ENCODE measurements around the gene ABCB6.
"Not testable (repeated sequence)": the region's sequence is repeated elsewhere in the genome, so short reads cannot be mapped to it uniquely, and the experiment has no call there.

ABCB6 gene

DNA sequence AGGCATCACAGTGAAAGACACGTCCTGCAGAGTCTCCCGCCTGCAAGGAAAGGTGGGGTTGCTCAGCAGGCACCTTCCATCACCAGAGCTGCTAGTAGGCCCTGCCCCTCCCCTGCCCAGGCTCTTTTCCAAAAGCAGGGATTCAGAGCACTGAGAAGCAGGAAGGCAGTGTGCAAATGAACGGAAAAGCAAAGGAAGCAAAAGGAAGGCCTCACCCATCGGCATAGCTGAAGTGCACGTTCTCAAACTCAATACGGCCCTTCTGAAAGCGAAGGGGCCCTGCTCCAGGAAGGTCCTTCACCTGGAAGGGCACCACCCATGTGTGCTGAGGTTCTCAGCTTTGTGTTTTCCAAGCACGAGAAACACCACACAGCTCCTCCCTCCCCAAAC, 5.7 kb downstream of the ABCB6 start:
- DNase-seq, result no peak

- no peak for DNase-seq
Observed at GRCh38 chr2:219210886-219211362, 7.8 kb downstream of the ABCB6 start.

- DNase-seq, result no peak
Observed at GRCh38 chr2:219210196-219210885, 8.4 kb downstream of the ABCB6 start.

DNA sequence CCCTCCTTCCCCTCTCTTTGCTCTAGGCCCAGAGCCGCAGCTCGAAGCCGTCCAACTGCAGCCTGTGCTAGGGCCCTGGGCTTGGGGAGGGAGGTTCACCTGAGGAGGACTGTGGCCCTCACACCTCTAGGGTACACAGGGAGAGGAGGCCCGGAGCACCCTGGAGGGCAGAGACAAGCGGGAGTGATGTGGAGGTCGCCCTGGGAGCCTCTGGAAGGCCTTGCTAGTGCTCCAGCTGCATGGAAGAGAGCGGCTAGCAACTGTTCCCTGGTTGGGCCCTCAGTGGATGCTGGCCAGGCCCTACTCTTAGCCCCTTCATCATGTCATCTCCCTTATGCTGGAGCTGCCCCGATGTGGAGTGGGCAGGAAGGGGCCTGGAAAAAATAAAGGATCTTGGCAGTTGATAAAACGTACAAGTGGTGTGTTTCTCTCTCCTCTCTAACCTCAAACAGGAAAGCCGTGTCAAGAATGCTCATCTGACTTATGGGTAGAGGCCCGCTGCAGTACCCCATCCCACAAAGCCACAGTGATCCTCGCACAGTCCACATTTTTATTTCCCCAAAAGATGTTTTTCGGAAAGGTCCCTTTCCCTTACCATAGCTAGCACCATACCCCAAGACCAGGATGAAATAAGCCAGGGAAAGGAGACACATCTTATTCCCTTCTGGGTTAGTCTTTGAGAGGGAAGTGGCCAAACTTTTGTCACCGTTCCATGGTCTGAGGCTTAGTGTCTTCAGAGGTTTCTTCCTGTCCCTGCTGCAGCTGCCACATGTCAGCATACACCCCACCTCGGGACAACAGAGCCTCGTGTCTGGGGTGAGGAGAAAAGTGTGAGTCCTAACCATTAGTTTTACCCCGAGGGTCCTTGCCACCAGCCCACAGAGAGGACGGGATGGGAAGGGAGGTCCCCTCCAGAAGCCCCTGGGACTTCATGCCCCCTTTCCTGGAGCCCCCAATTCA, 9.2 kb downstream of the ABCB6 start:
- no peak for DNase-seq

GRCh38 chr2:219207884-219208740, 10.6 kb downstream of the ABCB6 start:
- no peak for DNase-seq

DNA sequence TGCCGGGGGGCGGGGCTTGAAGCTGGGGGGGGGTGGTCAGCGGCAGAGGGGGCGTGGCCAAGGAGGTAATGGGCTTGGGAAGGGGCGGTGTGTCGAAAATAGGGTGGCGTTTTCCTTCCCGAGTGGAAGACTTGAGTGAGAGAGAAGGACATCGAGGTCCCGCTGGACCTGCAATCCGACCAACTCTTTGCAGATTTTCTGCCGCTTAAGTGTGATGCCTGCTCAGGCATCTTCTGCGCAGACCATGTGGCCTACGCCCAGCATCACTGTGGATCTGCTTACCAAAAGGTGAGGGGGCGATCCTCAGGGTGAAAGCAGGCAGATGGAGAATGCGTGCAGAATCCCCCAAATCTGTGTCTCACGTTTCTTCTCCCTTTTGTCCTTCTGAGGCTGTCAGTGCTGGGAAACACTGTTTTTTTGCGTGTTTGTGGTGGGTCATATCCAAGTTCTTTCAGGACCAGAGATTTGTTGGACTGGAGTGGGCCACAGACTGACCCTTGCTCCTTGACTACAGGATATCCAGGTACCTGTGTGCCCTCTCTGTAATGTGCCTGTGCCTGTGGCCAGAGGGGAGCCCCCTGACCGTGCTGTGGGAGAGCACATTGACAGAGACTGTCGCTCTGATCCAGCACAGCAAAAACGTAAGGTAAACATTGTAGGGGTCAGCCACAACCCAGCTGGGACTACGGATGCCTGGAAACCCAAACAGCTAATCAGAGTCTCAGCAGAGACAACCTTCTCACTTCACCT, 11.4 kb downstream of the ABCB6 start:
- no peak for DNase-seq

DNA sequence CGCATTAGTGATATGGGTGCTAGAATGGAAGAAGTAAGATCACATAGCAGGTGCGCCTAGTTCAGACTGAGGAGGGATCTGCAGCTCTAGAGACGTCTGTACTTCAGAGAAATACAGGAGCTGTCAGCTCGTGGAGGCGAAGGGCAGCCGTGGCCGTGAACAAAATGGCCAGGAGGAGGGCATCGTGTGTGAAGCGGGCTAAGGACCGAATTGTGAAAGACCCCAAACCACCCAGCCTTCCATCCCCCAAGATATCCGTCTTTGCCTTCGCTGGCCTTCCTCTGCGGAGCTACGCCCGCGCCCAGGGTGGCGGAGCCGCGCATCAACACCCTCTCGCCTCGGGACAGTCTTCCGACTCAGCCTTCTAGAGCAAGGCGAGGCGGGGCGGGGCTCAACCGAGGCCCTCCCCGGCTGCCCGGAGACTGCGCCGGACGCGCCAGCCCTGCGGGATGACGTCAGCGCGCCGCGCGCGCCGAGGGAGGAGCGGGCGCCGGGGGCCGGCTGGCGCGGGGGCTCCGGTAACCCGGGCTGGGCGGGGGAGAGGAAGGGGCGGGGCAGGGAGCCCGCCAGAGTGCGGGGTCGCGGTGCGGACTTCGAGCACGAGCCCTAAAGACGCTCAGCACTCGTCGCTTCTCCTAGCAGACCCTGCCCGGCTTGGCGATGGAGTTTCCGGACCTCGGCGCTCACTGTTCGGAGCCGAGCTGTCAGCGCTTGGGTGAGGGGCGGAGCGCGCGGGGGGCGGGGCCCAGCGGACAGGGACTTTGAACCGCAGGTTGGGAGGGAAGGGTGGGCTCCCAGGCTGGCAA, 12.2 kb downstream of the ABCB6 start, which contains the start of gene ZFAND2B:
TSS of gene ZFAND2B (plus strand) at position 455 of the 806 bp plus-strand sequence. CDS start at position 661, 206 bp downstream.
- DNase-seq, result peak; percentile 95

GRCh38 chr2:219205981-219206327, 12.8 kb downstream of the ABCB6 start:
- DNase-seq, result no peak

DNA sequence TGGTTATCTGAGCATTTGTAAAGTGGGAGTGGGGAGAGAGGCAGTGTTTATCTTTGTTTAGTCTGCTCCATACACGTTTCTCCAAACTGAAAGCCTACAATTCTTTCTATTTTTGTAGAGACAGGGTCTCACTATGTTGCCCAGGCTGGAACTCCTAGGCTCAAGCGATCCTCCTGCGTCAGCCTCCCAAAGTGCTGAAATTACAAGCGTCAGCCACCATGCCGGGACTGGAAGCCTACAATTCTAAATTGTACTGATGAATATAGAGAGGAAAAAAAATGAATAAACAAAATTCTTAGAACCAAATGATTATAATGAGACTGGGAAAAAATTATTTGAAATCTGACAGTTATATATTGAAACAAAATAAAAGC, 13.6 kb downstream of the ABCB6 start:
- DNase-seq, result no peak

- DNase-seq, result no peak
Observed at GRCh38 chr2:219204425-219205164, 14.2 kb downstream of the ABCB6 start.

GRCh38 chr2:219201331-219201730, 17.4 kb downstream of the ABCB6 start:
- DNase-seq, result not testable (repeated sequence)

- not testable (repeated sequence) for DNase-seq
Observed at GRCh38 chr2:219200502-219201326, 18.0 kb downstream of the ABCB6 start.

GRCh38 chr2:219199470-219200211, 19.1 kb downstream of the ABCB6 start:
- no peak for DNase-seq

DNA sequence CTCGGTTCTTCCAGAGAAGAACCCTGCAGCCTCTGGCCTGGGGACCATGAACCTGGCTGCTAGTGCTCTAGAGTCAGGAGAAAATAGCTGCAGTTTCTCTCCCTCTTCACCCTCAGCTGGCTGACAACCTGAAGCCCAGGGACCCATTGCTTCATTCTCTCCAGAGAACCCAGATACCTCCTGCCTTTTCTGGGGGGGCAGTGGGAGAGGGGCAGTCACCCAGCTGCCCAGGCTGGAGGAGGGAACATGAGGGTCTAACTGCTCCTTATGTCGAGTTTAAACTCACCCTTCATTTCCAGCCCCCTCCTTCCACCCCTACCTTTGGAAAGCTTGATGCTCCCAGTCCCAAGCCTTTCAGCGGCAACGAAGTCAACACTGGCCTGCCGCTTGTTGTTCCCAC, 19.8 kb downstream of the ABCB6 start:
- DNase-seq, result no peak

DNA sequence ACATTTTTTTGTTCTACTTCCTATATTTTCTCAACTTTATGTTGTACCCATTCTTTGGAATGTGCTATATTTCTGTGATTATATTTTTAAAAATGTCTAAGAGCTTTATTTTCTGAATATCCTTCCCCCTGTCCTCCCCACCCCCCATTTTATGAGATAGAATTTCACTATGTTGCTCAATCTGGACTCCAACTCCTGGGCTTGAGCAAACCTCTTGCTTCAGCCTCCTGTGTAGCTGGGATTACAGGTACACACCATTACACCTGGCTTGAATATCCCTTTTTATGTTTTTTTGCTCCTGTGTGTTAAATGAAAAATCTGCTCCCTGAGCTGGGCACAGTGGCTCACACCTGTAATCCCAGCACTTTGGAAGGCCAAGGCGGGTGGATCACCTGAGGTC, 21.4 kb downstream of the ABCB6 start:
- DNase-seq, result no peak

GRCh38 chr2:219186754-219187456, 31.9 kb downstream of the ABCB6 start:
- DNase-seq, result no peak

- DNase-seq, result no peak
Observed at GRCh38 chr2:219184121-219184520, 34.6 kb downstream of the ABCB6 start.

- no peak for DNase-seq
Observed at GRCh38 chr2:219183151-219183772, 35.5 kb downstream of the ABCB6 start.

Measured in midbrain (tissue), 1 donor.